ENCODE data around the gene TOR1AIP1. TPM values are rescaled to one million over a fixed set of nuclear protein-coding genes. Genes with fewer than 3 reads are reported as not detected.

Gene TOR1AIP1
- total and polyA plus RNA-seq, 9 donors = 34.9 to 57.4 (median 45.9) TPM

DNA sequence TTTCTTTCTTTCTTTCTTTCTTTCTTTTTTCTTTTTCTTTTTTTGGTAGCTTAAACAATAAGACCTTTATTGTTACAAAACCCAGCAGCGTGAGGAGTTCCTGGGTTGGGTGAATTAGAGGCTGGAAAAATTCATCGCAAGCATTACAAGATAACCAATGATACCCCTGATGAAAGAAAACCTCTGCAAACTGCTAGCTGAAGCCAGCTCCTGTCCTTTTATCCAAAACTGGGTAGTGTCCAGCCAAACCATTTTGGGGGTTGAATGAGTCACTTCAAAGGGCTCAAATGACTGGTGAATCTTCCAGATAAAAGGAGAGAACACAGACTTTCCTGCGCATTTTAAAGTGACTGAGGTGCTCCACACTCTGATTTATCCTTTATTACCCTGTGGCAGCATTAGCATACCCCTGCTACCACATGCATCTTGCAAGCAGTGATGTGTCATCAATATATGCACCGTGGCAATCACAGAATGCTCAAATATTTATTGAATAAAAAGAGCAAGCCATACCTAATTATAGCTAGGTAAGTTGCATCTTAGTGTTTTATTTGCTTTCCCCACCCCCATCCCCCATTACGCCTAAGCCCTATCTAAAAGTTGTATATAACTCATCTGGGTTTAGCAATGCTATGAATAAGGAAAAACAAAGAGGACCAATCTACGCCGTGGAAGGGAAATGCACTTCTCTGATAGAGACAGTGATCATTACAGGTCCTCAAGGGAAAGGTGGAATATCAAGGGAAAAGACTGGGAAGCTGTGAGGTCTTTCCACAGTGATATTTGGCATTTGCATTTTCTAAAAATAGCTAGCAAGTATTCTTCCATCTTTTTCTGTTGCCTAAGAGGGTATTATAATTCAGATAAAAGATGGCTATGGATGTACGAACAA lies 40.1 kb downstream of the TOR1AIP1 start:
- Histone ChIP-seq H3K4me3 (ENCODE audit: low read length) (no peak overlapping the region), H3K27me3 (ENCODE audit: control insufficient read depth, insufficient read depth, low read length) (no peaks in the 10 kb centered on the region), H3K27ac (ENCODE audit: low read length) (no peak overlapping the region), H3K36me3 (ENCODE audit: control insufficient read depth, insufficient read depth, low read length) (peaks cover 16% of the 10 kb centered on the region), H3K9me3 (replicated peaks; ENCODE audit: control insufficient read depth, low read depth, low read length) (no peaks in the 10 kb centered on the region), H3K4me1 (ENCODE audit: control insufficient read depth, insufficient read depth, low read length) (no peaks in the 10 kb centered on the region)
- 60% methylated on average over 1 of the region's 8 CpGs for WGBS (ENCODE audit: insufficient coverage)
- DNase-seq = no peak

GRCh38 chr1:179923029-179923428 lies 40.9 kb downstream of the TOR1AIP1 start:
- Histone ChIP-seq H3K4me3 (ENCODE audit: low read length) (no peak overlapping the region), H3K27me3 (ENCODE audit: control insufficient read depth, insufficient read depth, low read length) (no peaks in the 10 kb centered on the region), H3K9me3 (replicated peaks; ENCODE audit: control insufficient read depth, low read depth, low read length) (no peaks in the 10 kb centered on the region), H3K36me3 (ENCODE audit: control insufficient read depth, insufficient read depth, low read length) (peaks cover 8% of the 10 kb centered on the region), H3K4me1 (ENCODE audit: control insufficient read depth, insufficient read depth, low read length) (no peaks in the 10 kb centered on the region), H3K27ac (ENCODE audit: low read length) (no peak overlapping the region)
- no peak for DNase-seq

- WGBS (ENCODE audit: insufficient coverage) = no CpG with 5 or more reads among the region's 1 CpG
- peaks cover 3% of the 10 kb centered on the region for H3K36me3 ChIP-seq (ENCODE audit: control insufficient read depth, insufficient read depth, low read length)
- H3K4me1 ChIP-seq (ENCODE audit: control insufficient read depth, insufficient read depth, low read length) = no peaks in the 10 kb centered on the region
- no peak overlapping the region for H3K27ac ChIP-seq (ENCODE audit: low read length)
- no peaks in the 10 kb centered on the region for H3K27me3 ChIP-seq (ENCODE audit: control insufficient read depth, insufficient read depth, low read length)
- no peak for DNase-seq
- no peaks in the 10 kb centered on the region for H3K9me3 ChIP-seq (replicated peaks; ENCODE audit: control insufficient read depth, low read depth, low read length)
- H3K4me3 ChIP-seq (ENCODE audit: low read length) = no peak overlapping the region
These were observed 42.2 kb downstream of the TOR1AIP1 start for GRCh38 chr1:179924268-179924667.

DNA sequence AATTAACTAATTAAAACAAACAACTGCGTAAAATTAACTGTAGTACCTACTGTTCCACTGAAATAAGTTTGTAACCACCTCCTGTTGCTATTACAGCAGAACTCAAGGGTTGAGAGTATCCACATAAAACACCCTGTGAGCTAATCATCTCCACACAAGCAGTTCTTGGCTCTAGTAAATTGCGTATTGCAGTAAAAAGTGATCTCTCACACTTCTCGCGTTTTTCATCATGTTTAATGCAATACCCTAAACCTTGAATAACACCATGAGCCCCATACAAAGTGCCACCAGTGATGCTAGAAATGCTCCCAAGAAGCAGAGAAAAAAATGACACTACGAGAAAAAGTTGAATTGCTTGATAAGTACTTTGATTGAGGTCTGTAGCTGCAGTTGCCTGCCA lies 43.2 kb downstream of the TOR1AIP1 start:
- H3K27ac ChIP-seq (ENCODE audit: low read length) = no peak overlapping the region
- H3K9me3 ChIP-seq (replicated peaks; ENCODE audit: control insufficient read depth, low read depth, low read length) = no peaks in the 10 kb centered on the region
- no peaks in the 10 kb centered on the region for H3K4me1 ChIP-seq (ENCODE audit: control insufficient read depth, insufficient read depth, low read length)
- peaks cover 2% of the 10 kb centered on the region for H3K36me3 ChIP-seq (ENCODE audit: control insufficient read depth, insufficient read depth, low read length)
- WGBS (ENCODE audit: insufficient coverage) = no CpG with 5 or more reads among the region's 5 CpGs
- no peak overlapping the region for H3K4me3 ChIP-seq (ENCODE audit: low read length)
- no peaks in the 10 kb centered on the region for H3K27me3 ChIP-seq (ENCODE audit: control insufficient read depth, insufficient read depth, low read length)
- no peak for DNase-seq

DNA sequence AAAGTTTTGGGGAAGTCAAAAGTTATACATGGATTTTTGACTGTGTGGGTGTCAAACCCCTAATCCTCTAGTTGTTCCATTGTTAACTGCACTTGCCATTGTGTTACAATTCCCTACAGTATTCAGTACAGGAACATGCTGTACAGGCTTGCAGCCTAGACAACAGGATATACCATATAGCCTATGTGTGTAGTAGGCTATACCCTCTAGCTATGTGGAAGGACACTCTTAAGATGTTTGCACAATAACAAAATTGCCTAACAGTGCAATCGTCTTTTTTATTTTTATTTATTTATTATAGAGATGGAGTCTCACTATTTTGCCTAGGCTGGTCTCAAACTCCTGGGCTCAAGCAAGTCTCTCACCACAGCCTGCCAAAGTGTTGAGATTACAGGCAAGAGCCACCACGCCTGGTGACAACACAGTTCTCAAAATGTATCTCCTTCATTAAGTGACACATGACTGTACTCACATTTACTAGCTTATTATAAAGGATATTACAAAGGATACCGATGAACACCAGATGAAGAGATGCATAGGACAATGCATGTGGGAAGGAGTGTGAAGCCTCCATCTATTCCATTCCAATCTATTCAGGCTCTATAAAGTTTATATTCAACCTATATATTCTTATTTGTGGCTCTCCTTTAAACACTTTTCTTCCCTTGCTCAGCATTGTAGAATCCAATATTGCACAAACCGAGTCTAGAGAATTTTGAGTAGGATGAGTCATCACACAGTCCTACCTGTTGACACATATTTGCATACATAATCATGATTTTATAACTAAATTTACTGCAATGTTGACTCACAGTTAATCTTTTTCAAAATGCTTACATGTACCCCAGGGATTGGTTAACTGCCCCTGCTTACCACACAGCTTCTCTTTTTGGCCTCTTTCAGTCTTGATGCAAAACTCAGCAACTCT lies 44.1 kb downstream of the TOR1AIP1 start:
- no peaks in the 10 kb centered on the region for H3K9me3 ChIP-seq (replicated peaks; ENCODE audit: control insufficient read depth, low read depth, low read length)
- no peaks in the 10 kb centered on the region for H3K27me3 ChIP-seq (ENCODE audit: control insufficient read depth, insufficient read depth, low read length)
- 60% methylated on average over 1 of the region's 4 CpGs for WGBS (ENCODE audit: insufficient coverage)
- no peak overlapping the region for H3K4me3 ChIP-seq (ENCODE audit: low read length)
- no peak for DNase-seq
- no peaks in the 10 kb centered on the region for H3K4me1 ChIP-seq (ENCODE audit: control insufficient read depth, insufficient read depth, low read length)
- H3K27ac ChIP-seq (ENCODE audit: low read length) = no peak overlapping the region
- peaks cover 2% of the 10 kb centered on the region for H3K36me3 ChIP-seq (ENCODE audit: control insufficient read depth, insufficient read depth, low read length)

GRCh38 chr1:179926850-179927205 lies 44.7 kb downstream of the TOR1AIP1 start:
- H3K4me3 ChIP-seq (ENCODE audit: low read length) = no peak overlapping the region
- no peaks in the 10 kb centered on the region for H3K36me3 ChIP-seq (ENCODE audit: control insufficient read depth, insufficient read depth, low read length)
- H3K27ac ChIP-seq (ENCODE audit: low read length) = no peak overlapping the region
- H3K9me3 ChIP-seq (replicated peaks; ENCODE audit: control insufficient read depth, low read depth, low read length) = no peaks in the 10 kb centered on the region
- no peaks in the 10 kb centered on the region for H3K4me1 ChIP-seq (ENCODE audit: control insufficient read depth, insufficient read depth, low read length)
- no CpG with 5 or more reads among the region's 3 CpGs for WGBS (ENCODE audit: insufficient coverage)
- DNase-seq = no peak
- no peaks in the 10 kb centered on the region for H3K27me3 ChIP-seq (ENCODE audit: control insufficient read depth, insufficient read depth, low read length)

DNA sequence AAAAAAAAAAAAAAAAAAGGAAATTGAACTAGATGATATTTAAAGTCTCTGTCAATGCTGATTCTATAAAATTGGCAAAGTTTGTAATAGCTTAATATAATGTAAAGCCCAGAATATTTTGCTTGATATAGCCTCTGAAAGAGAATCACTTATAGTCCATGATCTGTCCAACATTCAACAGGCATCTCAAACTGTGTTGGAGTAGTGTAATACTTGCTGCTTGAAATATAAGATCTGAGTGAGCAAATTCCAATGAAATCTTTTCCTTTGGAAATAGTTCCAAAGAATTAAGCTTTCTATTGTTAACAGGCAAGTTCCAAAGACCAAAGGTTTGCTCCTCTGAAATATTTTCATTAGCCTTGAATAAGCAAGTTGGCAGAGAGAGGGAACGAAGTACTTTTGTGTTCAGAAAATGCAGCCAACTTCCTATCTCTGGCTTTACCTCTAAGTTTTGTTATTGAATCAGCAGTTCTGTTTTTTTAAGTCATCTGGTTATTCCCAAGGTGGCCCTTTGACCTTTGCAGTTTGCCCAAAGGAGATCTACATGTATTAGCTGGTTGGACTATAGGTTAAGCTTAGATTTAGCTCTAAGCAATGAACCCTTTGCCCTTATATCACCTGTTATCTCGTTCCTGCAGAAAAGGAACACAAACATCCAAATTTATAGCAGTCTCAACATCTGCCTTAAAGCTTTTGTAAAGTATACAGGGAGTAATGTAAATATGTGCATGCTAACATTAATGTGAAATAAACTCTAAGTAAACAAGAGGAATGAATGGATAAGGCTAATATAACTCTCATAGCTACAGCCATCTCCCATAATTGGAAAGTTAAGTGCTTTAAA lies 48.1 kb downstream of the TOR1AIP1 start:
- Histone ChIP-seq H3K36me3 (ENCODE audit: control insufficient read depth, insufficient read depth, low read length) (no peaks in the 10 kb centered on the region), H3K4me3 (ENCODE audit: low read length) (no peak overlapping the region), H3K4me1 (ENCODE audit: control insufficient read depth, insufficient read depth, low read length) (no peaks in the 10 kb centered on the region), H3K27ac (ENCODE audit: low read length) (no peak overlapping the region), H3K9me3 (replicated peaks; ENCODE audit: control insufficient read depth, low read depth, low read length) (no peaks in the 10 kb centered on the region), H3K27me3 (ENCODE audit: control insufficient read depth, insufficient read depth, low read length) (no peaks in the 10 kb centered on the region)
- no peak for DNase-seq
- no CpG with 5 or more reads among the region's 2 CpGs for WGBS (ENCODE audit: insufficient coverage)

DNA sequence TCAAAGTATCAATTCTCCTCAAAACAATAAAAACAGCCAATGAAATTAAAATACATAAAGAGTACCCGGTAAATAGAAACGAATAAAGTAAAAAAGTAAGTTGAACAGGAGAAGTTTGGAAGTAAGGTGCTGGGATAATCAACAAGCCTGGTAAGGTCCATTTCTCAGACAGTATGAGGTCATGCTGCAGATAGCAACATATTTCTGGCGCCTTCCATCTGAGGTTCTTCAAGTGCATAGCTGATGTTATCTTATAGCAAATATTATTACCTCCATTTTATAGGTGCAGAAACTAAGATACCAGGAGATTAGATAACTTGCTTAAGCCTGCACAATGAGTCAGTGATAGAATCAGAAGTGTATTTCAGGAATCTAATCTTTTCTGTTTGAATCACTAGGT lies 48.8 kb downstream of the TOR1AIP1 start:
- Histone ChIP-seq H3K4me1 (ENCODE audit: control insufficient read depth, insufficient read depth, low read length) (no peaks in the 10 kb centered on the region), H3K4me3 (ENCODE audit: low read length) (no peak overlapping the region), H3K9me3 (replicated peaks; ENCODE audit: control insufficient read depth, low read depth, low read length) (no peaks in the 10 kb centered on the region), H3K27me3 (ENCODE audit: control insufficient read depth, insufficient read depth, low read length) (no peaks in the 10 kb centered on the region), H3K27ac (ENCODE audit: low read length) (no peak overlapping the region), H3K36me3 (ENCODE audit: control insufficient read depth, insufficient read depth, low read length) (no peaks in the 10 kb centered on the region)
- no CpG with 5 or more reads among the region's 3 CpGs for WGBS (ENCODE audit: insufficient coverage)
- DNase-seq = no peak

DNA sequence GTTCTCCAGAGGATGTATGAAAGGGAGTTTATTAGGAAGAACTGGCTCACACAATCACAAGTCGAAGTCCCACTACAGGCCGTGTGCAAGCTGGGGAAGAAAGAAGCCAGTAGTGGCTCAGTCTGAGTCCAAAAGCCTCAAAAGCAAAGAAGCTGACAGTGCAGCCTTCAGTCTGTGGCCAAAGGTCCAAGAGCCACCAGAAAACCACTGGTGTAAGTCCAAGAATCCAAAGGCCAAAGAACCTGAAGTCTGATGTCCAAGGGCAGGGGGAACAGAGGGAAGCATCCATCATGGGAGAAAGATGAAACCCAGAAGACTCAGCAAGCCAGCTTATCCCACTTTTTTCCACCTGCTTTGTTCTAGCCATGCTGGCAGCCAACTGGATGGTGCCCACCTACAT lies 51.1 kb downstream of the TOR1AIP1 start:
- no peaks in the 10 kb centered on the region for H3K27me3 ChIP-seq (ENCODE audit: control insufficient read depth, insufficient read depth, low read length)
- no peak overlapping the region for H3K4me3 ChIP-seq (ENCODE audit: low read length)
- WGBS (ENCODE audit: insufficient coverage) = 77% methylated on average over 2 of the region's 2 CpGs
- no peaks in the 10 kb centered on the region for H3K4me1 ChIP-seq (ENCODE audit: control insufficient read depth, insufficient read depth, low read length)
- no peaks in the 10 kb centered on the region for H3K36me3 ChIP-seq (ENCODE audit: control insufficient read depth, insufficient read depth, low read length)
- DNase-seq = no peak
- H3K27ac ChIP-seq (ENCODE audit: low read length) = no peak overlapping the region
- no peaks in the 10 kb centered on the region for H3K9me3 ChIP-seq (replicated peaks; ENCODE audit: control insufficient read depth, low read depth, low read length)

Measured in muscle of leg (tissue), 11 donors.